TTC549 (cell line): Measurements from ENCODE around the gene PIAS4.
"Not testable (repeated sequence)": the region's sequence is repeated elsewhere in the genome, so short reads cannot be mapped to it uniquely, and the experiment has no call there.

ENCODE experiments used
- FAIRE-seq: peaks from 2 replicates; lab custom pipeline; 2012; peaks lifted over from hg19 to GRCh38; lab: Jason Lieb, UNC

The PIAS4 gene

GRCh38 chr19:3998667-3999412 lies 8.7 kb upstream of the PIAS4 start:
- not testable (repeated sequence) for FAIRE-seq

- not testable (repeated sequence) for FAIRE-seq
Observed at GRCh38 chr19:4000798-4001197, 6.7 kb upstream of the PIAS4 start.

- FAIRE-seq = not testable (repeated sequence)
Observed at GRCh38 chr19:4005436-4005835, 2.1 kb upstream of the PIAS4 start.

GRCh38 chr19:4007836-4008539 lies 452 bp downstream of the PIAS4 start:
- no peak for FAIRE-seq

DNA sequence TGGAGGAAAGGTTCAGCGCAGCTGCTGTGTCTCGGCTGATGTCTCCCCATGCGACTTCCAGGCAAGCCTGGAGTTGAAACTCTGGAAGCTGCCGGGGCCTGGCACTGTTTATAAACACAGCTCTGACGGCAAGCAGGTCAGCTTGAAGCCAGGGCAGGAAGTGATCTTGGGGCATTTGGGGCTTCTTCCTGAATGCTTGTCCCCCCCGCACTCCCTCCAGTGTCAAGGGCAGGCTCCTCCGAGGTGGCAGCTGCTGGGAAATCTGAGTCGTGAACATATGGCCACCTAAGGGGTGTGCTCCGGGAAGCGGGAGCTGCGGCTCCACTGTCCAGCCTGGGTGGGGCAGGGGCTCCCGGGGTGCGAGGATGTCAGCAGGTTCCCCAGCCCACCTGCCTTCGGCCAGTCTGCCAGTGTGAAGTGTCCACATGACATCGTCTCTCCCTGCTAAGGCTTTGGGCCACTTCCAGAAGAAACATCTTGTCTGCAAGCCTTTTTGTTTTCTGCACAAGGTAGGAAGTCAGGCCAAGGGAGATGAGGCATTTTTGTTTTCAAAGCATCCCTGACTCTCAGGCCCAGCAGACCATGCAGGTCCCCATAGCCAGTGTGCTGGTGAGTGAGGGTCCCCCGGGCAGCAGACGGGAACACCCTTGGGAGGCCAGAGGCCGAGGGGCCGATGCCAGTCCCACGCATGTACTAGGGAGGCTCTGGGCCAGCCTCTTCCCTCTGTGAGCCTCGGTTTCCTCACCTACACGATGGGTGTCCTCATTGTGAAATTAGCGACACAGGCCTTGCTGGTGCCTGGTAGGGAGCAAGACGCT lies 2.7 kb downstream of the PIAS4 start:
- FAIRE-seq = no peak

DNA sequence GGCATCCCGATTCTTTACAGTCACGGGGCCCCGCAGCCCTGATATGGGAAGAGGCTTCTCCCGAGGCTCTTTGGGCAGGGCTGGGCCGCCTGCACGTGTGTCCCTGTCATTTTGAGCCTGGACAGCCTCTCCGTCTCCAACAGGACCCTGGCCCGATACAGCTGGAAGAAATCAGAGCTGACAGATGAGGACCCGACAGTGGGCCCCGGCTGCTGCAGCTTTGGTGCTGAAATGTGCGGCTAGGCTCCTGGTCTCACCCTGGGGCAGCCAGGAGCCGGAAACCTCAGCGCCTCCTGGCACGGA lies 3.2 kb downstream of the PIAS4 start:
- FAIRE-seq = no peak

- FAIRE-seq = not testable (repeated sequence)
Observed at GRCh38 chr19:4011430-4011829, 3.9 kb downstream of the PIAS4 start.

DNA sequence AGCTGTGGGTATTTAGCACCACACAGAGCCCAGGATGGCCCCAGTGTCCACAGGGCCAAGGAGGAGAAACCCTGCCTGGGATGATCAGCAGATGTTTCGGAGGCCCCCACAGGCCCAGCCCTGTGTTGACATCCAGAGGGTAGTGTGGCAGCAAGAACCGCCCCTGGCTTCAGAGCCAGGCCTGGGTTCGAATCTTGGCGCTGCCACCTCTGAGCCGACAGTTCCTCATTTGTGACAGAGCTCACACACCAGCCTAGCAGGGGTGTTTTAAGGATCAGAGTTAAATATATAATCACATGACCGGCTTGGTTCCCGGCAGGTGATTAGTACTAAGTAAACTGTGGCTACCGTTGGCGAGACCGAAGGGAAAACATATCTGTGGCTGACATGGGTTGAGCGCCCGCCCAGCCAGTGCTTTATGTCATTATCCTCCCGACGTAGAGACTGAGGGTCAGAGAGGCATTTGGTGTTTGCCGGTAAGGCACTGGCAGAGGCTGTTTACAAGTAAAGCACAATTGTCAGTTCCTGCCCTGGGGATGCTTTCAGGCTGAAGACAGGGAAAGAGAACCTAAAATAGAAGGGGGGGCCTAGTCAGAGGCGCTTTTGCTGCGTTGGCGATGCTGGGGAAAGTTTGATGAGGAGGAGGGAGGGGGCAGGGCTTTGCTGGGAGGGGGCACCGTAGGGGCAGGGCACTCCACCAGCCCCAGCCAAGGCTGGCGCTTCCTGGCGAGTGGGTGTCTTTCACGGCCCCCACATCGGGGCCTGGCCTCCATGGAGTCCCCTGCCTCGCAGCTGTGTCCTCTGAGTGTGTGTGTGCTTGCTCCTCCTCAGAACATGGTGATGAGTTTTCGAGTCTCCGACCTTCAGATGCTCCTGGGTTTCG lies 4.8 kb downstream of the PIAS4 start:
- FAIRE-seq = no peak

GRCh38 chr19:4012975-4013634 lies 5.6 kb downstream of the PIAS4 start:
- no peak for FAIRE-seq

- FAIRE-seq = no peak
Observed at GRCh38 chr19:4013886-4014540, 6.5 kb downstream of the PIAS4 start.

GRCh38 chr19:4014541-4015491 lies 7.3 kb downstream of the PIAS4 start:
- no peak for FAIRE-seq

DNA sequence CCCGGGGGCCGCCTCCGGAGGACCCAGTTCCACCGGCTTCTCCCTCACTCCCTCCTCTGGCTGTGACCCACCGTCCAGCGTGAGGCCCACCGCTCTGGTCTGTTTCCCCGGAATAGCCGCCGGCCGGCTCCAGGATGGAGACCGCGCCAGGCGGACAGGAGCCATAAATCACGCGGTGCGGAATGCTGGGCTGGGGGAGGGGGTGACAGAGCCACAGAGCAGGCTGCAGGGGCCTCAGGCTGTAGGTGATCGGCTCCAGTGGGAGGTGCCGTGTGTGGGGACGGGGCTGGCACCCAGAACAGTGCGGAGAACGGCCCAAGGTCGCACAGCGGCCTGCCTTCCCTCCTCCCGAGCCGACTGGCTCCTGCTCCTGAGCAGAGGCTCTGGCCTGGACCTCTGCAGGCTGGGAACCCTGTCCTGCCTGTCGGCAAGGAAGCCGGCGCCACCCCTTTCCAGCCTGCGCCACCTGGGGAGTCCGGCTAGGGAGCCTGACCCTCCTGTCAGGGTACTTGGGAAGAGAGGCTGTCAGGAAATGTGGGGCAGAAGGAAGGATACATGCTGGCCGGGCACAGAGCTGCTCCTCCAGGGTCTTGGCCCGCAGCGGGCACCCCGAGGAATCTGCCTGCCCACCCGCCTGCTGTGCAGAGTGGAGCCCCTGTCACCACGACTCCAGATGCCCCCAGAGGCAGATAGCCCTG lies 8.3 kb downstream of the PIAS4 start:
- FAIRE-seq = no peak

- no peak for FAIRE-seq
Observed at GRCh38 chr19:4016486-4016885, 8.9 kb downstream of the PIAS4 start.

DNA sequence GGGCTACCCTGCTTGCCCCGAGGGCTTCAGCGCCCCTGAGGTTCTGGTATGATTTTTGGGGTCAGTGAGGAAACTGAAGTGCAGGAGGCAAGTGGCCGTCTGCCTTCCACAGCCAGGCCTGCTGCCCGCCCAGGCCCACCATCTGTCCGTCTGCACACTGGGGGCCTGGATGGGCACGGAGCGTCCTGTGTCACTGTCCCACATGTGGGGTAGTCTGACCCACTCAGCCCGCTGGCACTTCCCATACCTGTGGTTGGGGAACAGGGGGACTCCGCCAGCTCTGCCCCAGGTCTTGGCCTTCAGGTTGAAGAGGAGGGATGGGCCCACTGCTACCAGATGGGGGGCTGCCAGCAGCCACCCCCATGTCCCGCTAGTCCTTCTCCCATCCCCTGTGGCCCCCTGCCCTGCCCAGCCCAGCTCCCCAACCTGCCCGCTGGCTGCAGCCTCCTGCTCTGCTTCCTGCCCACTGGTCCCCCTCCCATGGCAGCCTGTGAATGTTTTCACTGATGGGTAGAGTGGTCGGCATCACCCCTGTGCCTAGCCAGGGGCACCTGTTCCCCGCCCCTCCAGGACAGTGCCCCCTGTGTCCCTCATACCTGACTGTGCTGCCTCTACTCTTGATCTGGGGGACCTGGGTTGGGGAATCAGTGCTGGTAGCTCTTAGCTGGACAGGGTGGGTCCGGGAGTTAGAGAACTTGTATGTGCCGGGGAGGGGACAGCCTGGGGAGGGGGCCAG lies 9.5 kb downstream of the PIAS4 start:
- FAIRE-seq = no peak

DNA sequence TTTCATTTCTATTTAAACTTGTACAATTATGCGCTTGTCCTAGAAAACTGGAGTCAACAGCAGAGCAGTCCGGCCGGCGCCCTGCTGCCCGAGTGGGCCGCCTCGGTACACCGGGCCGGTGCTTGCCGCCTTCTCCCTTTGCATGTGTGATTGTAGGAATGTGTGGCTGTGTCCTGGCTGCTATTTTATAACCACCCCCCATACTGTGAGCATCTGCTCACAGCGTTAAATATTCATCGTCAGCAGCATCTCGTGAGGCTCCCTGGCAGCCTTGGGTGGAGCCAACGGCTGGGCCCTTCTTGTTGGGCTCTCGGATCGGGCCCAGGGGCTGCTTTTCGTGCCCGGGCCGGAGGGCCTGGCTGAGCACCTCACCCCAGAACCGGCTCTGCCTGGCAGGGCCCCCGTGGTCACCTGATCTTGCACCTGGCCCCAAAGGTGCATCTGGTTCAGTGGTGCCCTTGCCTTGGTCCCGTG lies 10.6 kb downstream of the PIAS4 start:
- FAIRE-seq = no peak

- no peak for FAIRE-seq
Observed at GRCh38 chr19:4018775-4019504, 11.4 kb downstream of the PIAS4 start.

GRCh38 chr19:4019578-4019977 lies 12.0 kb downstream of the PIAS4 start:
- no peak for FAIRE-seq
